OCI-M2 (cell line): ENCODE results near the gene DIRAS1.

Experiments
- DNase-seq: peaks from one replicate; lab custom pipeline; 2025; ENCODE audit not compliant: unreplicated experiment; lab: John Stamatoyannopoulos, UW

Gene DIRAS1

GRCh38 chr19:2728783-2729387, 7.7 kb upstream of the DIRAS1 start:
- DNase-seq = no peak

- no peak for DNase-seq
These were observed 6.4 kb upstream of the DIRAS1 start for GRCh38 chr19:2727640-2727944.

- no peak for DNase-seq
These were observed 5.9 kb upstream of the DIRAS1 start for GRCh38 chr19:2726904-2727639.

GRCh38 chr19:2726160-2726855, 5.1 kb upstream of the DIRAS1 start:
- DNase-seq = no peak

GRCh38 chr19:2724148-2724557, 3.0 kb upstream of the DIRAS1 start:
- DNase-seq = no peak

- DNase-seq = no peak
These were observed 2.6 kb upstream of the DIRAS1 start for GRCh38 chr19:2723747-2724146.

GRCh38 chr19:2723345-2723715, 2.2 kb upstream of the DIRAS1 start:
- DNase-seq = no peak

- DNase-seq = no peak
These were observed 1.6 kb upstream of the DIRAS1 start for GRCh38 chr19:2722541-2723344.

- no peak for DNase-seq
These were observed 683 bp upstream of the DIRAS1 start for GRCh38 chr19:2721570-2722540.

- DNase-seq = no peak
These were observed 1.0 kb downstream of the DIRAS1 start for GRCh38 chr19:2719920-2720776.

- DNase-seq = no peak
These were observed 1.9 kb downstream of the DIRAS1 start for GRCh38 chr19:2719232-2719735.

- DNase-seq = no peak
These were observed 3.3 kb downstream of the DIRAS1 start for GRCh38 chr19:2717638-2718541.

GRCh38 chr19:2716722-2717637, 4.2 kb downstream of the DIRAS1 start:
- DNase-seq = no peak

- DNase-seq = no peak
These were observed 4.9 kb downstream of the DIRAS1 start for GRCh38 chr19:2716275-2716650.

- no peak for DNase-seq
These were observed 5.5 kb downstream of the DIRAS1 start for GRCh38 chr19:2715470-2716274.

- DNase-seq = no peak
These were observed 6.5 kb downstream of the DIRAS1 start for GRCh38 chr19:2714531-2715269.
